HEK293 (cell line): Measurements from ENCODE around the gene WNT7B.

Experiments
- CTCF ChIA-PET: fragments of 350-600 bp; formaldehyde crosslinking; extraction: SDS; loops from one replicate; lab custom pipeline; 2021; ENCODE audit warnings: antibody characterized with exemption; lab: Yijun Ruan, JAX
- POLR2A ChIA-PET: fragments of 300-600 bp; formaldehyde crosslinking; extraction: SDS; loops from one replicate; lab custom pipeline; 2020; ENCODE audit warnings: antibody characterized with exemption, inconsistent platforms; lab: Yijun Ruan, JAX
- H3K27ac ChIP-seq: fragments of 200-500 bp; sonication (Bioruptor generic); 2 replicates; pipeline ENCODE4 v1.5.1; 2014; ENCODE audit warnings: low read depth, low read length, control low read depth, inconsistent platforms; ENCODE audit errors: extremely low read depth
- H3K36me3 ChIP-seq, 2 experiments: fragments of 200-500 bp in 1 of 2; sonication (Bioruptor generic) in 1 of 2; 1 replicate in 1 of 2; 2 replicates in 1 of 2; pipeline ENCODE4 v1.5.1; 2014 to 2017; ENCODE audit warnings: inconsistent platforms in 2 of 2, low read length in 2 of 2; ENCODE audit not compliant: control insufficient read depth in 2 of 2, insufficient read depth in 1 of 2
- H3K4me1 ChIP-seq: fragments of 200-500 bp; sonication (Bioruptor generic); 2 replicates; pipeline ENCODE4 v1.5.1; 2014; ENCODE audit warnings: mild to moderate bottlenecking, low read length, inconsistent platforms; ENCODE audit not compliant: control insufficient read depth, insufficient read depth
- H3K4me3 ChIP-seq: 2 replicates; pipeline ENCODE4 v1.5.1; 2011; ENCODE audit warnings: low read depth, mild to moderate bottlenecking, control low read depth, low read length, moderate library complexity
- H3K9me3 ChIP-seq: fragments of 200-500 bp; sonication (Bioruptor generic); 2 replicates; pipeline ENCODE4 v1.5.1; 2014; ENCODE audit warnings: low read depth, low read length, inconsistent platforms; ENCODE audit not compliant: control insufficient read depth, insufficient read depth
- BCL11B ChIP-seq: fragments of 450-650 bp; formaldehyde crosslinking; IDR thresholded peaks from 2 replicates; pipeline ENCODE4 v1.5.1; 2016; ENCODE audit warnings: low read depth, missing biosample characterization, missing genetic modification characterization
- KLF10 ChIP-seq: fragments of 450-650 bp; IDR thresholded peaks from 2 replicates; pipeline ENCODE4 v1.5.1; 2018; ENCODE audit warnings: missing biosample characterization, mild to moderate bottlenecking, missing genetic modification characterization
- PRDM2 ChIP-seq: fragments of 450-650 bp; formaldehyde crosslinking; IDR thresholded peaks from 2 replicates; pipeline ENCODE4 v1.5.1; 2016; ENCODE audit warnings: missing biosample characterization, missing genetic modification characterization, borderline replicate concordance
- TRIM28 ChIP-seq: IDR thresholded peaks from 2 replicates; pipeline ENCODE4 v1.6.1; 2011; ENCODE audit warnings: low read length, control low read depth, borderline replicate concordance
- YY2 ChIP-seq: fragments of 450-650 bp; formaldehyde crosslinking; IDR thresholded peaks from 2 replicates; pipeline ENCODE4 v1.5.1; 2016; ENCODE audit warnings: missing biosample characterization, missing genetic modification characterization
- ZBTB44 ChIP-seq: fragments of 450-650 bp; IDR thresholded peaks from 2 replicates; pipeline ENCODE4 v1.5.1; 2018; ENCODE audit warnings: missing biosample characterization, mild to moderate bottlenecking, missing genetic modification characterization
- ZIC2 ChIP-seq: fragments of 450-650 bp; formaldehyde crosslinking; IDR thresholded peaks from 2 replicates; pipeline ENCODE4 v1.5.1; 2016; ENCODE audit warnings: missing biosample characterization, missing genetic modification characterization
- ZNF148 ChIP-seq: fragments of 450-650 bp; formaldehyde crosslinking; IDR thresholded peaks from 2 replicates; pipeline ENCODE4 v1.5.0; 2017; ENCODE audit warnings: missing biosample characterization, missing genetic modification characterization, borderline replicate concordance
- ZNF184 ChIP-seq: fragments of 450-650 bp; IDR thresholded peaks from 2 replicates; pipeline ENCODE4 v1.5.1; 2018; ENCODE audit warnings: missing biosample characterization, mild to moderate bottlenecking, missing genetic modification characterization
- ZNF23 ChIP-seq: fragments of 450-650 bp; formaldehyde crosslinking; IDR thresholded peaks from 2 replicates; pipeline ENCODE4 v1.5.1; 2016; ENCODE audit warnings: missing biosample characterization, missing genetic modification characterization, borderline replicate concordance
- ZNF341 ChIP-seq: fragments of 450-650 bp; formaldehyde crosslinking; IDR thresholded peaks from 2 replicates; pipeline ENCODE4; 2016; ENCODE audit warnings: low read depth, missing biosample characterization, missing genetic modification characterization
- ZNF416 ChIP-seq: fragments of 450-650 bp; formaldehyde crosslinking; IDR thresholded peaks from 2 replicates; pipeline ENCODE4 v1.5.1; 2016; ENCODE audit warnings: missing biosample characterization, missing genetic modification characterization
- ZNF548 ChIP-seq: fragments of 450-650 bp; formaldehyde crosslinking; IDR thresholded peaks from 2 replicates; pipeline ENCODE4 v1.5.1; 2016; ENCODE audit warnings: missing biosample characterization, missing genetic modification characterization
- ZNF558 ChIP-seq: fragments of 450-650 bp; formaldehyde crosslinking; IDR thresholded peaks from 2 replicates; pipeline ENCODE4 v1.5.1; 2016; ENCODE audit warnings: missing biosample characterization, missing genetic modification characterization
- ZNF585B ChIP-seq: fragments of 450-650 bp; formaldehyde crosslinking; IDR thresholded peaks from 2 replicates; pipeline ENCODE4 v1.5.1; 2016; ENCODE audit warnings: missing biosample characterization, missing genetic modification characterization
- ZNF654 ChIP-seq: fragments of 450-650 bp; formaldehyde crosslinking; IDR thresholded peaks from 2 replicates; pipeline ENCODE4 v1.5.1; 2016; ENCODE audit warnings: low read depth, missing biosample characterization, missing genetic modification characterization
- ZNF670 ChIP-seq: fragments of 450-650 bp; formaldehyde crosslinking; IDR thresholded peaks from 2 replicates; pipeline ENCODE4 v1.5.1; 2016; ENCODE audit warnings: missing biosample characterization, missing genetic modification characterization, low read depth
- ZSCAN30 ChIP-seq: fragments of 450-650 bp; IDR thresholded peaks from 2 replicates; pipeline ENCODE4 v1.5.1; 2018; ENCODE audit warnings: missing biosample characterization, mild to moderate bottlenecking, missing genetic modification characterization, moderate library complexity

WNT7B gene

GRCh38 chr22:45922256-45922655, 54.7 kb downstream of the WNT7B start (continued):
- TF ChIP-seq ZNF341 (tag by site-specific recombination) (no peak), YY2 (tag by site-specific recombination) (no peak), ZNF548 (tag by site-specific recombination) (no peak), ZNF585B (tag by site-specific recombination) (no peak)
- TF ChIP-seq, all 188 proteins: peak for 0

GRCh38 chr22:45919504-45920286, 57.3 kb downstream of the WNT7B start:
- TF ChIP-seq KLF10: no peak
- TF ChIP-seq ZNF184: no peak
- TF ChIP-seq ZNF558 (tag by site-specific recombination): no peak
- no peak for TF ChIP-seq ZNF670 (tag by site-specific recombination)
- no peak for TF ChIP-seq ZIC2 (tag by site-specific recombination)
- TF ChIP-seq PRDM2 (tag by site-specific recombination): no peak
- no peak for TF ChIP-seq ZNF23 (tag by site-specific recombination)
- TF ChIP-seq ZSCAN30: no peak
- no peak for TF ChIP-seq BCL11B
- TF ChIP-seq TRIM28: no peak
- TF ChIP-seq ZBTB44 (tag by site-specific recombination): no peak
- TF ChIP-seq ZNF654: no peak
- no peak for TF ChIP-seq ZNF148 (tag by site-specific recombination)
- TF ChIP-seq ZNF416 (tag by site-specific recombination): no peak
- Histone ChIP-seq H3K27ac (no peak overlapping the region), H3K4me1 (no peaks in the 10 kb centered on the region), H3K36me3 (no peaks in the 10 kb centered on the region), H3K9me3 (no peaks in the 10 kb centered on the region), H3K4me3 (no peak overlapping the region)
- ChIA-PET CTCF (interaction anchor here (0.6 to 0.7 kb wide), 2 partner anchors 11 to 90 kb away, joined by 3 read pairs; no protein-coding TSS in a partner anchor), POLR2A (no interaction called here)
